Right renal cortex interstitium (tissue), 3 donors: ENCODE measurements around the gene ALPL. TPM values are rescaled to one million over a fixed set of nuclear protein-coding genes. Genes with fewer than 3 reads are reported as not detected.
"Not testable (repeated sequence)": the region's sequence is repeated elsewhere in the genome, so short reads cannot be mapped to it uniquely, and the experiment has no call there.

ENCODE experiments used
- DNase-seq, 3 donors: peaks; one replicate each; pipeline ENCODE4 v3.0.0-alpha.2; 2013; ENCODE audit warnings: low read depth in 3 of 3, low spot score in 2 of 3
- polyA plus RNA-seq, 3 donors: library from polyadenylated mRNA; unstranded; fragments of 120-200 nt; gene quantifications; one replicate each; pipeline ENCODE4 v1.2.1, GENCODE V29; 2013; ENCODE audit not compliant: insufficient read length in 3 of 3

The ALPL gene
- polyA plus RNA-seq, 3 donors, result 29.1 to 30.4 (median 30.2) TPM

DNA sequence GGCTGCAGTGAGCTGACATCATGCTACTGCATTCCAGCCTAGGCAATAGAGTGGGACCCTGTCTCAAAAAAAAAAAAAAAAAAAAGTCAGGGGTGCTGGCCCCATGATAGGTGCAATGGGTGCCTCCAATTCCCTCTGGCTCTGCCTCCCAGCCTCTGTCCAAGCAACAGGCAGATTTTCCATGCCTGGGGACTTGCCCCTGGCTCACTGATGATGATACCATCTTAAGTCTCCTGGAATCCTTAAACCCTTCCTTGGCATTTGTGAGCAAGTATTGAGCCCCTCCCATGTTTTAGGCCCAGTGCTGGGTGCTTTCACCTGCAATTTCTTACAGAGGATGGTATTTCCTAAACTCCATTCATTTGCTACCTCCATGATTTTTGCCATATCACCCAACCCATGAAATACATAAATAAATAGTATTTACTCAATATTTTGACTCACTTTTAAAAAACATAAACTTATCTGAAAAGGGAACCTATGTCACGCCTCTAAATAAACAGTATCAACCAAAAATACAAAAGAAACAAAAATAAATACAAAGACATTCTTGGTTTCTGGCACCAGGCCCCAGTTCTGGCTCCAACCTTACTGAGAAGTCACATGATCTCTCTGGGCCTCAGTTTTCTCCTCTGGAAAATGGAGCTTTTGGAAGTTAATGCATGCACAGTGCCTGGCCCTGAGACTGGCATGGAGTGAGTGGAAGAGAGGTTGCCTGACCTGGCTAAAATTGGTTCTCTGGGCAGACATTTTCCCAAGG is 1.5 kb upstream of the ALPL start:
- no peak for DNase-seq

DNA sequence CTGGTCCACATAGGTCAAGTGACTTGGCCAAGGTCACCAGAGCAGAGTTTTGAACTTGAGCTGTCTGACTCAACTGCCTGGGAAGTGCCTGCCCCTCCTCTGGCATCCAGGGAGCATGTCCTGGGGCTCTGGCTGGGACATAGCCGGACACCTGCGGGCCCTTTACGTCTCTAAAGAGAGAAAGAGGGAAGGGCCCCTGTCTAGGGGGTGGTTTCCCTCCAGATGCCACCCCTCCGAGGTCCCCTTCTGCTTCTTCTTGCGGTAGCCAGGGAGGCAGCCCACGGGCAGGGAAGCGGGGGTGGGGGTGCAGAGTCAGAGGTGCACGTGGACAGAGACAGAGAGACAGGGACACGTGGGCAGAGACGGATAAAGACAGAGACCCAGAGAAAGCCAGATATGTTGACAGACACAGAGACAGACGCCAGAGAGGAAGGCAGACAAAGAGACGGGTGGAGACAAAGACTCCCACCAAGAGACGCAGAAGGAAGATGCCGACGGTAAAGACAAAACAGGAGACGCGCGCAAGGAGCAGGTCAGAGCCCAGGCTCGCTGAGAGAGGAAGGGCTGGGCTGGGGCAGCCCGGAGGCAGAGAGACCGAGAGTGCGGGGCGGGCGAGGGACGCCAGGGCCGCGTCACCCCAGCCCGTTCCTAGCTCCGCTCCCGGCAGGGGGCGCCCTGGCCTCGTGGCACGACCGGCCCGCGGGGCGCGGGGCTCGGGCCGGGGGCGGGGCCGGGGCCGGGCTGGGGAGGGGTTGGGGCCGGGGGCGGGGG is 458 bp upstream of the ALPL start:
- DNase-seq, result no peak

DNA sequence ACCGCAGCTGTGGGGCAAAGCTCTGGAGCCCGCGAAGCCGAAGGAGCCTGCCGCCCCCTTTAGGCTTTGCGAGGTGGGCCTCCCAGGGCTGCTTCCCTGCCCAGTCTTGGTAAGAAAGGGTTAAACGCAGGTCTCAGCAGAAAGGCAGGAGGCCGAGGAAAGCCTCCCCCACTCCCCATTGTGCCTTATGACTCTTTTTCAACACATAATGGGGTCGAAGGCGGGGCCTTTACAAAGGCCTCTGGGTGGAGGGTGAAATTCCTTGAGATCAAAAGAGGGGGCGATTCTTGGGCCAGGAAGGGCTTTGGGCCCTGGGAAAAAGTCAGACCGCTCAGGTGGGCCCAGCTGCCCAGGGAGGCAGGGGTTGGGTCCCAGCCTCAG is 880 bp downstream of the ALPL start:
- no peak for DNase-seq

DNA sequence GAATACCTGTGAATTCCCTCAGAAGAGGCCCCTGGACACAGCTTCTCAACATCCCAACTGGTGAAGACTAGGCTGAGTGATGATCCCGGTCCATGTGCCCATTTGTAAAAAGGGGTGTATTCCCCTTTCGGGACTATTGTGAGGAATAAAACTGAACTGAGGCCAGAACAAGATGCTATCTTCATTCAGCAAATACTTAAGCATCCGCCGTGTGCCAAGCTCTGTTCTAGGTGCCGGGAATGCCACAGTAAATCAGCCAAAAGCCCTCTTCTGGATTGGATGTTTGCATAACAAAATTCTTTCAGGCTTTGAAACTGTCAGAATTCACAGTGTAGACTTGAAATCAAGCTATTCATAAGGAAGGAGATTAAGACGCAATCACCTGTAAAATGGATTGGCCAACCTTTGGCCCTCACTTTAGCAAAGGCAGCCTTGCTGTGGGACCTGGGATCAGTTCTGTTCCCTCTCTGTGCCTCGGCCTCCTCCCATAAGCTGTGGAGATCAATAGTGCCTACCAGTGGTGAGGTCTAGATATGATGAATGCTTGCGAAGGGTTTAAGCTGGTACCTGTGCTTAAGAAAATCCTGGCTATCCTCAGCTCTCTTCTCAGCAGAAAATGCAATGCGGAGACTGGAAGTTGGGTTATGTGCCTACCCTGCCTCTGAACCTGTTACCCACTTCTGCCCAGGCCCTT is 1.8 kb downstream of the ALPL start:
- DNase-seq, result no peak

DNA sequence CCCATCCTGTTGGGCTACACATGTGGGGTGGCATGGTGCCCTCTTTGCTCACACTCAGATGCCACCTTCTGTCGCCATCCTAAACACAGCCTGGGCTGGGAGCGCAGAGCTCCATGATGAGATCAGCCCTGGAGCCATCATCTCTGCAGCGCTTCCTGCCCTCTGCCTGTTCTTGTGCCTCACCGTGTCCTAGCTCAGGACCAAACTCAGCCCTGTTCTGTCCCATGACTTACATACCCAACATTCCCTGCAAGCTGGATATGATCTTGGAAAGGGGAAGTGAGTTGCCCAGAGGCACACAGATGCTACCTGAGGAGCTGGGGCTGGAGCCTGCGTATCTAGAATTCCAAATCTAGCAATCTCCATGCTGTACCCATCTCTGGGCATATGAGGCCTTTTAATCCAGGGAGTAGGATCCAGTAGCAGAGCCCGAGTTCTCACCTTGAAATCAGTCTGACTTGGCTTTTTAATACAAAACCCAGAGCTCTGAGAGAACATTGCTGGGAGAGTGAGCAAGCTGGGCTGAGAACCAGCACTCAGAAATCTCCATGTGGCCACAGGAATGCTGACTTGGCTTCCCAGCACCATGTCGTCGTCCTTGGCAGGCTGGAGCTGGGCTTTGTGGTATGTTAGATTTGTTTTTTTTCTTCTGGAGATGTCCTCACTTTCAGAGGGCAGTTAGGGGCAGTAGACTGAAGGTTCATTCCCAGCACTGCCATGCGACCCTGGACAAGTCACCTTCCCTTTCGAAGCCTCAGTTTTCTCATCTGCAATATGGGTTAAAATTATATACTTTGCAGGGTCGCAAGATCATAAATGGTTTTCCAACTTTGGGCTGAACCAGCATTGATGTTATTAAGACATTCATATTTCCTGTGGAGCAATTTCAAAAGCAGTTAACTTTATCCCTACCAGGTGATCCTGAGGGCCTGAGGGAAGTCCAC is 2.6 kb downstream of the ALPL start:
- no peak for DNase-seq

DNA sequence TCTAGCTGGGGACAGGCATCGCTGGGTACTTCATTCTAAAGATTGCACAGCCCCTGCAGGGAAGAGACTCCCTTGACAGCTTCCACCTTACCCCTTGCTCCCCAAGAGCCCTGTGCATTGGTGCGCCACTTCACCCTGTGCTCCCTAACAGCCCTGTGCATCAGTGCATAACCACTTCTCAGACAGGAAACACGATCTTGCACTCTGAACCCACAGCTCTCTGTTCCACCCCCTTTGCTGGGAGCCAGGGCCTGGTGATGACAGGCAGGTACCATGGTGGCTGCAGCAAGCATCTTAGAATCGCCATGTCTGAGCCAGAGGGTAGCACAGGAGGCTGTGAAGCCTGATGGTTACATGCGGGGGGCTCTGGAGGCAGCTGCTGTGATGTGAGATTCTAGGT is 5.0 kb downstream of the ALPL start:
- no peak for DNase-seq

DNA sequence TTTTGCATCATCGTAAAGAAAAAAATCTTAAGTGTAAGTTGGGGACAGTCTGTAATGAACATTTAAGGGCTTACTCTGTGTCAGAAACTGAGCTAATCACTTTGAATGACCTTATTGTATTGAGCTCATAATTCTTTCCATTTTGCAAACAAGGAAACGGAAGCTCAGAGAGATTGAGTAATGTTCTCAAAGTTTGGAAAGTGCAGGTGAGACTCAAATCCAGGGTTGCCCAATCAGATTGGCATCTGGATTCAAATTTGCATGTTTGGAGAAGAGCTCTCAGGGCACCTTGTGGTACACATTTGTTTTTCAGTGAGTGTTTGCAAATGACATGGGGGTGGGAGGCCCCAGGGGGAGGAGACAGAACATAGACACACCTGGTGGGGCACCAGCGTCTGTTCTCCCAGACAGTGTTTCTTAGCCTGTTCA is 8.0 kb downstream of the ALPL start:
- no peak for DNase-seq

DNA sequence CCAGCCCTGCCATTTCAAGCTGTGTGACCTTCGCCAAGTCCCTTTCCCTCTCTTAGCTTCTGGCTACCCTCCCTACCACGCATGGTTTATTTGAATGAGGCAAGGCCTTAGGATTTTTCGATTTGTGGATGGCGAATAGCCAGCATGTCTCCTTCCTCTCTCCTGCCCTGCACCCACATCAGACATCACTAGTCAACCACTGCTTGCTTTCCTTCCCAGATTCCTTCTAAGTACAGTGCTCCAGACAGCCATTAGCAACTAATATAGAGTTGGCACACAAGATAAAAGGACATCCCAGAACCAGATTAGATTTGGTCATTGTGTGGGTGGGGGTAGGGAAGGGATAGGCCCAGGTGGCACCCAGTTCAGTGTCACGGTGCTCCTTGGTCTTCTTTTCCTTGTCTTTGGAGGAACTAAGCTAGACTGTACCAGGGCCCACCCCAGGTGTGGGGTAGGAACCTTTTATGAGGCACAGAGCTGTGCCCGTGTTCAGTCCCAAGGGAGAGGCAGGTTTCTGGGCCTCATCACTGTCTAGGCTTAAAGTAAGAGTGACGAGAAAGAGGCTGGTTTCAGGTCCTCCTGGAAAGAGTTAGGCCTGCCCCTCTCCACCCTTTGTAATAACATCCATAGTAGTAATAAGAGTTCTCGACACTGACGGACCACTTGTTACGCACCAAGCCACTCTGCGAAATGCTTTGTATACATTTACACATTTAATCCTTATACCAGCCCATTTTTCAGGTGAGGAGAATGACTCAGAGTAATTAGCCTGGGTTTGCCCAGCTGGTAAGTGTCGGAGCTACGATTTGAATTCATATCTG is 8.6 kb downstream of the ALPL start:
- DNase-seq, result no peak

DNA sequence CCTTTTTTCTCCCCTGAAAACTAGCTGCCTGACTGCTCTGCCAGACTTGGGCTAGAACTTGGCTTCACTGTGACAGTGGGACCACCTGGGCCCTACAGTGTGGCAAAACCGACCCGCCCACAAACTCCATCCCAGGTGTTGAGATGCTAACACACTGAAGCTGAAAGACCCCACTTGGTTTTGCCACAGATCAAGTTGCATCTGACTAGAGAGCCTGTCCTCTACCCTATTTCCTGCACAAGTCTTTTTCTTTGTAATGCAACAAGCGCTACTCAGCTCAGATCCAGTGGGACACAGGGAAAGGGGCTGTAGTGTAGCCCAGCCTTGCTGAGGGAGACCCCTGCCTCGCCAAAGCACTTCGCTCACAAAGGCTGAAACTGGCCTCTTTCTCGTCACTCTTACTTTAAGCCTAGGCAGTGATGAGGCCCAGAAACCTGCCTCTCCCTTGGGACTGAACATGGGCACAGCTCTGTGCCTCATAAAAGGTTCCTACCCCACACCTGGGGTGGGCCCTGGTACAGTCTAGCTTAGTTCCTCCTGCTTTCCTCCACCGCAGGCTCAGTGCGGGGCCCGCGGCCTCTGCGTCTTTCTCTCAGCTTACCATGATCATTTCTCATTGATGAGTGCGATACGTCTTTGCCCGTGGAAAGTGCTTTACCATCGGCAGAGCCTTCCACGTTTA is 9.7 kb downstream of the ALPL start:
- DNase-seq, result no peak

DNA sequence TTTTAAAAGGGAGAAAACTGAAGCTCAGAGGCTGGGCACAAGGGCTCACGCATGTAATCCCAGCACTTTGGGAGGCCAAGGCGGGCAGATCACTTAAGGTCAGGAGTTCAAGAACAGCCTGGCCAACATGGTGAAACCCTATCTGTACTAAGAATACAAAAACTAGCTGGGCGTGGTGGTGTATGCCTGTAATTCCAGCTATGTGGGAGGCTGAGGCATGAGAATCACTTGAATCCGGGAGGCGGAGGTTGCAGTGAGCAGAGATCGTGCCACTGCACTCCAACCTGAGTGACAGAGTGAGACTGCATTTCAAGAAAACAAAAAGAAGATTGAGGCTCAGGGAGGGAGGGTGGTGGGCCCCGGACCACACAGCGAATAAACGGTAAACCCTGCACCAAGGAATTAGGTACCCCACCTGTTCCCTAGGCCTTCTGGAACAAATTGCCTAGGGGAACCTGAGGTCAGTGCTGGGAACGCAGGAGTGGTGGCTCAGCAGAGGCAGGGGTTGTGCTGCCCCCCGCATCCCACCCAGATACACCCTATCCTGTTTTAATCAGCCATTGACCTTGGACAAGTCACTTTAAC is 10.4 kb downstream of the ALPL start:
- not testable (repeated sequence) for DNase-seq

DNA sequence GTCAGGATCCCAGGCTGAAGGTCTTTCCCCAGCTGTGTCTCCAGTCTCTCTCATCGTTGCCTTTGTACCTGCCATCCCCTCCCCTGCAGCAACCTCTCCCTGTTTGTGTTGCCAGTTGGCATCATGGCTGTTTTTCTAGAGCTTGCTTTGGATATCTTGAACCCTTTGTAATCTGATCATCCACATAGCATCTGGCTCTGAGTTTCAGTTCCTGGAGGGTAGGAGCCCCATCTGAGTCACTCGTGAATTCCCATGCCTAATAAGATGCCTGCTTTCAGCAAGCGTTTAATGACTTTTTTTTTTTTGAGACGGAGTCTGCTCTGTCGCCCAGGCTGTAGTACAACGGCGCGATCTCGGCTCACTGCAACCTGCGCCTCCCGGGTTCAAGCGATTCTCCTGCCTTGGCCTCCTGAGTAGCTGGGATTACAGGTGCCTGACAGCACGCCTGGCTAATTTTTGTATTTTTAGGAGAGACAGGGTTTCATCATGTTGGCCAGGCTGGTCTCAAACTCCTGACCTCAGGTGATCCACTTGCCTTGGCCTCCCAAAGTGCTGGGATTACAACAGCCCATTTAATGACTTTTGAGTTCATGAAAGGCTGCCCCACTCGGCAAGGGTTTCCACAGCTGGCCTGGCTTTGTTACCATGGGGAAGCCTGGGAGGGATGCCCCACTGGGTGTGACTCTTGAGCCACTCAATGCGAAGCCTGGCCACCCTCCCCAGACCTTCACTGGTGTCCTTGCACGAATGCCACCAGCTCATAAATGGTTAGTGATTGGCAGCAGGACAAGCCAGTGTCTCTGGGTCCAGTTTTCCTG is 11.9 kb downstream of the ALPL start:
- no peak for DNase-seq

DNA sequence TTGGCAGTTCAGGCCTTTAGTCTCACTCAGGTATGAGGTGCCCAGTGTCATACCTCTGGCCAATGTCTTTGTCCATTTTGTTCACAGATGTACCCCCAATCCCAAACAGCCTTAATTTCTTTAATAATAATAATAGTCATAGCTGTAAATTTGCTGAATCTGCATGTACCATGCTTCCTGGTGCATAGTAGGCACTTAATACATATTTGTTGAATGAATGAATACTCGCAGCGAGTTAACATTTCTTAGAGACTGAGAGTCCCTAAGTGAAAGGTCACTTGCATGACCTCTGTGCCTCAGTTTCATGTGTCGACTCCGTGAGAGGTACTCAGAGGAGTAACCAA is 12.5 kb downstream of the ALPL start:
- DNase-seq, result no peak

DNA sequence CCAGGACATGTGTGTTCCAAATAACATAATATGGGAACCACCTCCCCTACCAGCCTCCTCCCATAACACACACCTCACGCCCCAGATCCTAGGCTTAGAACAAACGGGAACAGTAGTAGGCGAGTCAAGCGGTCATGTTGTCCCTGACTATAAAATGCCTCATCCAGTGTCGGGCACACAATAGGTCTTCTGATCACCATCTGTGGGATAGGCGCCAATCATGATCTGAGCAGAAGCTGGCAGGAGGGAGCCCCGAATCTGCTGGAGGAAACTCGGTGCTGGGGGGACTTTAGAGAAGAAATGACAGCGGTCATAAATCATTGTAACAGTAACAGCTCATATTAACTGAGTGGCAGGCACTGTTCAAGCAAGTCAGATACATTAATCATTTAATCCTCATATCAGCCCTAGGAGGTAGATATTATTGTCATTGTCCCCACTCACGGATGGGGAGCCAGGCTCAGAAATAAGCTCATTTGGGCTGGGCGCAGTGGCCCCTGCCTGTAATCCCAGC is 13.4 kb downstream of the ALPL start:
- no peak for DNase-seq

DNA sequence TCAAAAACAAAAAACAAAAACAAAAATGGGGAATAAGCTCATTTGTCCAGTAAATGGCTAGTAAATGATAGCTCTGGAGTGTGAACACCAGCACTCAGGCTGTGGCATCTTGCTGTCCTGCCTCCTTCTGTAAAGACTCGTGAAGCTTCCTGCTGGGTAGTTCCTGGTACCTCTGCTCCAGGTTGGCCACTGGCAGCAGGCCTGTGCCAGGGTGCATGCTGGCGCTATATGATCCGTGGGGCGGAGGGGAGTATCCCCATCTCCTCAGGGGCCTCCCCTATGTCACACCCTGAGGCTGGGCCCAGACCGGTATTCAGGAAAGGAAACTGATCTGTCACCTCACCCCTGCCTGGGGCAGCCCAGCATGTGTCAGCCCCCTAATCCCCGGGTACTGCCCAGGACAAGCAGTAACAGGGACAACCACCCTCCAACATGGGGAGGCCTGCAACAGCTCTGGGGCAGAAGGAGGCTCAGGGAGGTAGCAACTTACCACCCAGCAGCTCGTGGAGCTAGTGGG is 14.1 kb downstream of the ALPL start:
- DNase-seq, result no peak

DNA sequence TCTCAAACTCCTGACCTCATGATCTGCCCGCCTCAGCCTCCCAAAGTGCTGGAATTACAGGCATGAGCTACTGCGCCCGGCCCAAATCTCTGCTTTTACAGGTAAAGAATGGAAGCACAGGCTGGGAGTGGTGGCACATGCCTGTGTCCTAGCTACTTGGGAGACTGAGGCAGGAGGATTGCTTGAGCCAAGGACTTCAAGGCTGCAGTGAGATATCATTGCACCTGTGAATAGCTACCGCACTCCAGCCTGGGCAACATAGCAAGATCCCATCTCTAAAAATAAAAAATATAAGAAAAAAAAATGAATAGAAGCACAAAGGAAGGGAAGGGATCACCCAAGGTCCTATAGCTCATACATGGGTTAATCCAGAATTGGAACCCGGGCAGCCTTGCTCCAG is 15.0 kb downstream of the ALPL start:
- DNase-seq, result no peak

DNA sequence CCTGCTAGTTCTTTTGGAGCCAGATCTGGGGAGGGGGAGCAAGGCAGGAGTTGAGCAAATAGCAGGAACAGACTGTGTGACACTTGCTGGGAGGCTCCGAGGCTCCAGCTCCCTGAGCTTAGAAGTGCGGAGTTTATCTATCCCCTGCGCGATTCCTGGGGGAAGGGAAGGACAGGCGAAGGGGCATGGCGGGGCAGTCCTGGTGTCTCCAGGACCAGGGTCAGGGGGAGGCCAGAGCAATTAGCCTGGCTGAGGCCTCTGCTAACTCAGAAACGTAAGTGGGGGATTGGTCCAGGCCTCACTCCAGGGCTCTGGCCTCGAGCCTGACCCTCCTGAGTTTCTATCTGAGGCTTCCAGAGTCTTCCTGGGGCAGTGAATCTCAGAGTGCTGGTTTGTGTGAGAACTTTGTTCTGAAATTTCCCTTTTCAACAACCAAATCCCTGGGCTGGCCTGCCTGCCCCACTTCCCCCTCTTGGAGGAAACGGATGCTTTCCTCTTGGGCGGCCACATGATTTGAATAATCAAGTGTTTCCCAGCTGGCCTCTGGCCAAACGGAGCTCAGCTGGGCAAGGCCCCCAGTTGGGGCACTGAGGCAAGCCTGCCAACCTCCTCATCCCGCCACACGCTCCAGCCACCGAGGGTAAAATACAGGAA is 15.6 kb downstream of the ALPL start:
- DNase-seq, result no peak

DNA sequence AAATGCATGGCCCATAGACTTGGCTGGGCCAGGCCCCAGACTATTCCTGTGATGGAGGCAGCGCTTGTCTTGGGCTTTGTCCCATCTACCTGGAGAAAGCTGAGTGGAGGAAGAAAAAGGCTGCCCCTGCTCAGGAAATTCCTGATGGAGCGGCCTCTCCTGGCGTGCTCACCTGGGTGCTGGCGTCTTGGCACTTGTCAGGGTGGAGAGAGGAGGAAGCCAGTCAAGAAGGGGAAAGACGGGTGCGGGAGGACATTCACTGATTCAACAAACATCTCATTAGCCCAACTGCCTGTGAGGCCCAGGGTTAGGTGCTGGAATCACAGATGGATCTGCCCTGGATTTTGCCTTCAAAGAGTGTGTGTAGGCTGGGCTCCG is 16.1 kb downstream of the ALPL start:
- DNase-seq, result no peak
